HG03439 (cell line): ENCODE measurements around the gene PEX5.

ENCODE experiments used
- ATAC-seq: cut with Tn5 transposase; IDR thresholded peaks from one replicate; pipeline ENCODE4 v1.9.1; 2021; ENCODE audit warnings: mild to moderate bottlenecking, moderate library complexity; ENCODE audit not compliant: unreplicated experiment

Gene PEX5

DNA sequence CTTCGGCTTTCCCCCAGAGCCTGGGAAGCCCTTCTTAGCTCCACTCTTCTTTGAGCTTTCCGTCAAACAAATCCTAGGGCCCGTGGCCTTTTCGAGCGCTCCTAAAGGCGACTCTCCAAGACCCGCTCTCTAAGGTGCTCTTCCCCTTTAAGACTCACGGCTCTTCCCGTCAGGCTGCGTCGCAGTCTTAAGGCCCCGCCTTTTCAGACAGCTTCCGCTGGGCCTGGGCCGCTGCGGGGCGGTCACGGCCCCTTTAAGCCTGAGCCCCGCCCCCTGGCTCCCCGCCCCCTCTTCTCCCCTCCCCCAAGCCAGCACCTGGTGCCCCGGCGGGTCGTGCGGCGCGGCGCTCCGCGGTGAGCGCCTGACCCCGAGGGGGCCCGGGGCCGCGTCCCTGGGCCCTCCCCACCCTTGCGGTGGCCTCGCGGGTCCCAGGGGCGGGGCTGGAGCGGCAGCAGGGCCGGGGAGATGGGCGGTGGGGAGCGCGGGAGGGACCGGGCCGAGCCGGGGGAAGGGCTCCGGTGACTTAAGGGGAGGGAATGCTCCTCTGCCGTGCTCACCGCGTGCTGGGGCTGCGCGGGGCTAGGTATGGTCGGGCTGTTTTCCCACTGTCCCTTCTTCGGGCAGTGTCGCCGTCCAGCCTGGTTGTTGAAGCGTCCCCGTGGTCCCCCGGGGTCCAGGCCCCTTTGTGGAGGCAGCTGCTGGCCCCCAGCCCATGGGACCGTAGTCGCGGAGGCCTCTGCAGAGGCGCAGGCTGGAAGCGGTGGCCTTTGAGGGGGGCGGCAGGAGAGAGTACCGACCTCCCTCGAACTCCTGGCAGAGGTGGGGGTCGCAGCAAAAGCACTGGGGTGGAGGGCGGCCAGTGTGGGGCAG is at the start of gene PEX5:
PEX5 (plus strand) TSS at position 289 of the 870 bp plus-strand sequence. CDS start 692 bp downstream, outside the sequence.
- ATAC-seq, result peak; percentile 96

DNA sequence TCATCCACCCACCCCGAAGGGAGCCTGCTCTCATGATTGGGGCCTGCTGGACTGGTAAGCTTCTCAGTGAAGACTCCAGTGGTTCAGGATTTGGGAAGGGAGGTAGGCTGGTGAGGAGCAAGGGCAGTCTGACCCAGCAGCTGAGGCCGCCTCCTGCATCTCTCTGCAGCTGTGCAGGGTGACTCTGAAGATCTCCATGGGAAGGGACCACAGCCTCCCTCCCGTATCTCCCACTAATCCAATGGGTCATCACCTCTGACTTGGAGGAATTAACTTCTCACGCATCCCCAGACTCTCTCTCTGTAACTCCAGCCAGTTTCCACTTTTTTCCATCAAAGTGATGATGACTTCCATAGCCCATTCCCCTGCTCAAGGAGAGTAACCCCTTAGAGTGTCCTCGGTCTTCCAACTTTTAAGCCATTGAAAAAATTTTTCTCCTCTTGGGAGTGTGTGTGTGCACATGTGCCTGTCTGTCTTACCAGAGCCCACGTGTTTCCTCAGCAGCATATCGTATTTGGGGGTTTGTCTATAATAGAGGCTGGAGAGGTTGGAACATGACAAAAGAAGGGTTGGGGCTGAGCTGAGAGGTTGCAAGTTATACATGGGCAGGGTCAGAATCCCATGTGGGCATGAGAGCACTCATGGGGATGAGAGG is 48.0 kb upstream of the PEX5 start:
- no peak for ATAC-seq

DNA sequence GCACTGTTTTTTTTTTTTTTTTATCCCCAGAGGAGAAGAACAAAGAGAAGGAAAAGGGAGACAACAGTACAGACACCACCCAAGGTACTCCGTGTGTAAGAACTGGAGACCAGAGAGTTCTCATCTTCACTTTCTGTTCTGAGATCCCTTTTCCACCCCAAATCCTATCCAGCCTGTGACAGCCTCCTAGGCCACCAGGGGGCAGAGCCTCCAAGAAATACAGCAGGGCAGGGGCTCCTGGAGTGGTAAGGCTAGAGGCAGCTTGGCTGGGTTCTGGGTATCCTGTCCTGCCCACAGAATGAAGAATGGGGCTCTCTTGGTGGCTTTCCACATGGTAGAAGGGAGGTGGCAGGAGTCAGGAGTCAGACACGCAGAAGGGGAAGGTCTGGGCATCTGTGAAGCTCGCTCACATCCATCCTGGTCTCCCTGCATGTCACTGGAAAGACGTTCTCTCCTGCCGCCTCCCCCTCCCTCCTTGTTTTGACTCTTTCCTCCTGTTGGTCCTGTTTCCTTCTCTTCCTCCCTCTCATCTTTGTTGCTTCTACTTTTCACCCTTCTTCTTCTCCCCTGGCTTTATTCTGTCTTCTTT is 47.3 kb upstream of the PEX5 start:
- no peak for ATAC-seq

DNA sequence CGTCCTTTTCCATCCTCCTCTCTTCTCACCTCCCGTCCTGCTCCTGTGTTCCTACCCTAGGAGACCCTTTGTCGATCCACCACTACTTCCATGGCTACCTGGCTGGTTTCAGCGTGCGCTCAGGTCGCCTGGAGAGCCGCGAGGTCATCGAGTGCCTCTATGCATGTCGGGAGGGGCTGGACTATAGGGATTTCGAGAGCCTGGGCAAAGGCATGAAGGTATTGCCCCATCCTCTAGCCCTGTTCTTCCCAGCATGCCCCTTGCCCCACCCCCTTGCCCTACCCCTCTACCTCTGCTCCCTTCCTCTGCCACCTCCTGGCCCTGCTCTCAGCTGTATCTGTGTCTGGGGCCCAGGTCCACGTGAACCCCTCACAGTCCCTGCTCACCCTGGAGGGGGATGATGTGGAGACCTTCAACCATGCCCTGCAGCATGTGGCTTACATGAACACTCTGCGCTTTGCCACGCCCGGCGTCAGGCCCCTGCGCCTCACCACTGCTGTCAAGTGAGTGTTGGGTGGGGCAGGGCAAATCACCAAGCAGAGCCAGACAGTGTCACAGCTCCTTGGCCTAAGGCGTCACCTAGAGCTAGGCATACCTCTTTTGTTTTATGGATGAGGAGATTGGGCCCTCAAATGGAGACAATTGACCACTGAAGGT is 46.5 kb upstream of the PEX5 start:
- no peak for ATAC-seq

DNA sequence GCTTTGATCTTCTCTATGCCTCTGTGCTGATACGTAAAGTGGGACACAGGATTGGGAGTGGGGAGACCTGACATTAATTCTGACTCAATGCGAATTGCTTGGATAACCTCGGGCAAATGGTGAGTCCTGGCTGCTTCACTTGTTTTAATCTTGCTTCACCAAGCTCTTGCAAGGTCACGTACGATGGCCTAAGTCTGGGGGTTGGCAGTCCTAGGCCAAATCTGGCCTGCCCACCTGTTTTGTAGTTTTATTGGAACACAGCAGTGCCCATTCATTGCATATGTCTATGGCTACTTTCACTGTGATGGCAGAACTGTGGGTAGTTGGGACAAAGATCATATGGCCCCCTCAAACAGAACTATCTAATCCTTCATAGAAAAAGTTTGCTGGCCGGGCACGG is 45.9 kb upstream of the PEX5 start:
- no peak for ATAC-seq

DNA sequence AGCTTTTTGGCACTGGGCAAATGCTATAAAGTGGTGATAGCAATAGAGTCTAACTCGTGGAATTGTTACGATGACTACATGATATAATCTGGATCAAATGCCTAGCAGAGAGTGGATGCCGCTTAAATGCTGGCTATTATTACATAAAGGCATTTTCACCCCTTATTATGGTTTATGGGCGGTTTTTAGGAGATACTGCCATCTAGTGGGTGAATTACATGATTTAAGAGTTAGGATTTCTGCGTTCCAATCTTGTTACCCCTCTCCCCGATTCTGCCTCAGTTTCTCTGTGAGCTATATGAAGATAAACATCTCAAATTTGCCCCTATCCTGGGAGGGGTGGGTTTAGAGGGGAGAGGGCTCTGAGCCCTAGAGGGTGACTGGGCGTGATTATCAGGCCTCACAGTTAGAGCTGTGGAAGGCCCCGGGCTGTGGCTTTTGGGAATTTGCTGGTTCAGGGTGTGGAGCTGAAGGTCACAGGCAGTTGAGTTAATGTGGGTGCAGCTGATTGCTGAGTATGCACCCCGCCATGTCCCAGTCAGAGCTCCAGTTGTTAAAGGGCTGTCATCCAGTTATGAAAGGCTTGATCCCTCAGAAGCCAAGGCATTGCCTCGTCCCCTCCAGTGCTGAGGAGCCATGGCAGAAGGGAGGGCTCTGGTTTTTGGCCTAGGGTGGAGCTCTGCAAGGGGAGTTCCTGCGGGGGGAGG is 44.9 kb upstream of the PEX5 start:
- ATAC-seq, result no peak

DNA sequence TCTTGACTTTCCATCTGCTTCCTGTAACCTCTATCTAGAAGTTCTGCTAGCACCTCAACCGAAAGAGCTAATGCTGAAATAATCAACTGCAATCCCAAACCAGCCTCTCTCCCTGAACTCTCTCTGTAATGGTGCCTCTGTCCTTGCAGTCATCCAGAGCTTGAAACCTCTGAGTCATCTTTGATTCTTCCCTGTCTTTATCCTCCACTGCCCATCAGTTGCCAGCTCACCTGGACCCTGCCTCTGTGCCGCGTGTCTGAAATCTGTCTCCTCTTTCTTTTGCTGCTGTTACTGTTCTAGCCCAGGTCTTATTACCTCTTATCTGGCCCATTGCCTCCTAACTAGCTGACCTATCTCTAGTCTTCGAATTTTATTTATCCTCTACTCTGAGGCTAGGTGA is 43.8 kb upstream of the PEX5 start:
- ATAC-seq, result no peak

DNA sequence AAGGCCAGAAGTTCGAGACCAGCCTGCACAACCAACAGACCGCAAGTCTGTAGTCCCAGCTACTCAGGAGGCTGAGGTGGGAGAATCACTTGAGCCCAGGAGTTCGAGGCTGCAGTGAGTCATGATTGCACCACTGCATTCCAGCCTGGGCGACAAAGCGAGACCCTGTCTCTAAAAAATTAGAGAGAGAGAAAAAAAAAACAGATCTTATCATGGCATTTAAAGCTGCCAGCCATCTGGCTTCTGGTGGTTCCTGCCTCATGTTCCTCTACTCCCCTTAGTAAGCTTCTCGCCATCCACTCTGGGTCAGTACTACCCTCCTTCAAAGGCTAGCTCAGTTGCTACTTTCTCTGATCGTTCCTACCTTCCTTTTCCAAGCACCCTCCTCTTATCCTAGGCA is 43.3 kb upstream of the PEX5 start:
- ATAC-seq, result no peak

DNA sequence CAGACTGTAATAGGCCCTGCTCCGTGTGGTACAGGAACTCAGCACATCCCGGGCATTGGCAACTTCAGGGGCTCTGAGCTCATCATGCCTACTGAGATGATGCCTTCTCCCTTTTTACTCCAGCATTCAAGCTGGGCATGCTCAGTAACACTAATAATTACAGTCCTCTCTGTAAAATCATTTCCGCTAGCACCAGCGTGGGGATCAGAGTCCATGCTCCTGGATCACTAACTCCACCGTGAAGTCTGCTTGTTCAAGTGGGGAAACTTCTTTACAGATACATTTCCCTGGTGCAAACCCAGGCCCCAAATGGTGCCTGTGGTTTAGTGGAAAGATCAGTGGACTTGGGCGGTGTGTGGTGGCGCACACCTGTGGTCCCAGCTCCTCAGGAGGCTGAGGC is 42.6 kb upstream of the PEX5 start:
- ATAC-seq, result no peak

DNA sequence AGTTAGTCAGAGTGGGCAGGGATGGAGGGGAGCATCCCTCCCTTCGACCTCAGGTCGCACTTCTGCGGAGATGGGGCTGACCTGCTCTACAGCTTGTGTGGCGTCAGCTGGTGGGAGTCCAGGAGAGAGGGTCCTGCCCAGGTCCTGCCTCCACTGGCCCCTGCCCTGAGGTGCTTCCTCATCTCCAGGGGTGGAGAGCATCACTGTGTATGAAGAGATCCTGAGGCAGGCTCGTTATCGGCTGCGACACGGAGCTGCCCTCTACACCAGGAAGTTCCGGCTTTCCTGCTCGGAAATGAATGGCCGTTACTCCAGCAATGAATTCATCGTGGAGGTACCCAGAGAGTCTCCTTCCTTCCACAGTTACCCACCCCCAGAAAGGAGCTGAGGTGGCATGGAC is 39.1 kb upstream of the PEX5 start:
- ATAC-seq, result no peak

DNA sequence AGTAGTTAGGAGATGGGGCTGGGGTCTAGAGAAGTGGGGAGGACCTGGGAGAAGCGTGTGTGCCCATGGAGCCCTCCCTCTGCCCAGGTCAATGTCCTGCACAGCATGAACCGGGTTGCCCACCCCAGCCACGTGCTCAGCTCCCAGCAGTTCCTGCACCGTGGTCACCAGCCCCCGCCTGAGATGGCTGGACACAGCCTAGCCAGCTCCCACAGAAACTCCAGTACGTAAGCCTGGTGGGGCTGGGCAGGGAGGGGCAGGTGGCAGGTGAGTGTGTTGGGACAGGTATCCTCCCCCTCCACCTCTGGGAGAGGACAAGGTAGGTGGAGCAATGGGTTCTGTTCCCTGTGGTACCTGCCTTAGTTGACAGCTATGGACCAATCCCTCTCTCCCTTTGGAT is 38.6 kb upstream of the PEX5 start:
- no peak for ATAC-seq

DNA sequence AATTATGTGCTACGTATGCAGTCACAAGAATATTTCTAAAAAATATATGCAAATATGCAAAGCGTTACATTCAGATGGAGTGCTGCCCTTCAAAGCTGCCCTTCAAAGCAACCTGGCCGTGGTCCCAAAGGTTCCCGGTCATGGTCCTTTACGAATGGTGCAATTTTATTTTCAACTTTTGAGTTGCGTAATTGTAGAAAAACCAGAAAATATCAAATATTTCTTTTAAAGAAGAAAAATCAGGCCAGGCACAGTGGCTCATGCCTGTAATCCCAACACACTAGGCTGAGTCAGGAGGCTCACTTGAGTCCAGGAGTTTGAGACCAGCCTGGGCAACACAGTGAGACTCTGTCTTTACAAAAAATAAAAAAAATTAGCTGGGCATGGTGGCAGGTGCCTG is 38.0 kb upstream of the PEX5 start:
- ATAC-seq, result no peak

DNA sequence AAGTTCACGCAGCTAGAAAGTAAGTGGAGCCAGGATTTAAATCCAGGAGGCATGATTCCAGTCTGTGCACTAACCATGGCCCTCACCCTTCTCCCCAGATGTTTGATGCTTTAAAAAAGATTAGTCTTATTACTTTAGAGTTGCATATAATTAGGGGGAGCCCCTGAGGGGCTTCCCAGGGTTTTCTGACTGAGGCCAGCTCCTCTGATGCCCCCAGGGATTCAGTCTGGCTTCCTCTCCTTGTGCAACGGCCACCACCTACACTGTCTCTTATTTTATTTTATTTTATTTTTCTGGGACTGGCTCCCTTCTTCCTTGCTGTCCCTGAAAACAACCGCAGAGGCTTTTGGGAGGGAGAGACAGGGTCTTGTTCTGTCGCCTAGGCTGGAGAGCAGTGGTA is 36.7 kb upstream of the PEX5 start:
- no peak for ATAC-seq

DNA sequence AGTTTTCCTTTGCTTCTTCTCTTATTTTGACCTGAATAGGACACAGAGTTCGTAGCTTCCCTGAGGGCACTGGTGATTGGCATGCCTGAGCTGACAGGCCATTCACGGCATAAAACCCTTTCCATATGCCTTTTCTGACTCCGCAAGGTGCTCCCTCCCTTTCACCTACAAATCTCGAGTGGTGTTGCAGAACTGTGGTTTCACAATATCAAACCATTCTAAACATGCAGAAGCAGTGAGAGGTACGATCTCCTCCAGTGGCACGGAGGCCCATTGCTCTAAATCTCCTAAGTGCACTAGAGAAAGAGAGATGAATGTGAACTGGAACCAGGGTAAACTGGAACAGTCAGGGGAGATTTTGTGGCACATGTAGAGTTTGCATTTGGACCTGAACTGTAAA is 35.4 kb upstream of the PEX5 start:
- no peak for ATAC-seq

DNA sequence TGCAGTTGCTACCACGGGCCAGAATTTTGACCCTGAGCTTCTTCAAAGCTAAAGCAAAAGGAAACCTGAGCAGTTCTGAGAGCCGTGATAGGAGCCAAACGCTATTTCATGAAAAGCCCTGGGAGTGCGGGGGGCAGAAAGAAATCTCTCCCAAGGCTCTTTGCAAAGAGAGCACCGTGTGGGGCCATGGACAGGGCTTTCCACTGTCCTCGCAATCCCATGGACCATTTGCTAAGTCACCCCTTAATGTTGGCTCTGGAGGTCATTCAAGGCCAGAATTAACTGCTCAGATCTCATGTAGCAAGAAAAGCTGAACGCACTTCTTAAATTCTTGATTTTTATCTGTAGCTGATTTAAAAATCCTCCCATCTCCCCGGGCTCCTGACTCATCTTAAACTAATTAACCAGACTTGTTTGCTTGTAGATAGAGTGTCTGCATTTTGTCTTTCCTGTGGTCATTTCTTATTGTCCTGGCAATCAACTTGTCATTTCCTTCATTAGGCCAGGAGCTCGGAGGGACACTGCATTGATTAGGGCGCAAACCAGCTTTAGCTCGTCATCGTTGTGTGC is 34.5 kb upstream of the PEX5 start:
- ATAC-seq, result no peak

DNA sequence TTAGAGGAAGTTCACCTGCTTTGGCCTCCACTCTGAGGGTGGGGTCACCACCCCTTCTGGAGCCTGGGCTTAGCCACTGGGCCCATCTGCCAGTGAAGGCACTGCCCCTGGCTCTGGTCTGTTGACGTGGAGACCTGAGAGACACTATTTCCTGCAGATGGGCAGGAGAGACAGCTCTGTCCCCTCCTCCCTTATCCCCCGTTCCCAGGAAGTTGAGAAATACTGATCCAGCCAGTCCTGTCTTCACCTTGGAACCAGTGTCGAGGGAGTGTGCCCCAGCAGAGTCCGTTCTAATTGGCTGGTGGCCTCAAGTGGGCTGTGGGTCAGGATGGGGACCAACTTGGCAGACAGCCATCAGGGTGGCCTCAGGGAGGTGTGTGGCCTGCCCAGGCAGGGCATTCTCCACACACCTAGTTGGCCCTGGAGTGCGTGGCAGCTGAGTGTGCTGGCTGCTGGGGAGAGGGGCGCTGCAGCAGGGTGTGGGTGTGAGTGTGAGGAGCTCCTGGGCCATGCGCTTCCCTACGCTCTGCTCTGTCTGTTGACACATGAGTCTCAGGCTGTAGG is 33.9 kb upstream of the PEX5 start:
- no peak for ATAC-seq

DNA sequence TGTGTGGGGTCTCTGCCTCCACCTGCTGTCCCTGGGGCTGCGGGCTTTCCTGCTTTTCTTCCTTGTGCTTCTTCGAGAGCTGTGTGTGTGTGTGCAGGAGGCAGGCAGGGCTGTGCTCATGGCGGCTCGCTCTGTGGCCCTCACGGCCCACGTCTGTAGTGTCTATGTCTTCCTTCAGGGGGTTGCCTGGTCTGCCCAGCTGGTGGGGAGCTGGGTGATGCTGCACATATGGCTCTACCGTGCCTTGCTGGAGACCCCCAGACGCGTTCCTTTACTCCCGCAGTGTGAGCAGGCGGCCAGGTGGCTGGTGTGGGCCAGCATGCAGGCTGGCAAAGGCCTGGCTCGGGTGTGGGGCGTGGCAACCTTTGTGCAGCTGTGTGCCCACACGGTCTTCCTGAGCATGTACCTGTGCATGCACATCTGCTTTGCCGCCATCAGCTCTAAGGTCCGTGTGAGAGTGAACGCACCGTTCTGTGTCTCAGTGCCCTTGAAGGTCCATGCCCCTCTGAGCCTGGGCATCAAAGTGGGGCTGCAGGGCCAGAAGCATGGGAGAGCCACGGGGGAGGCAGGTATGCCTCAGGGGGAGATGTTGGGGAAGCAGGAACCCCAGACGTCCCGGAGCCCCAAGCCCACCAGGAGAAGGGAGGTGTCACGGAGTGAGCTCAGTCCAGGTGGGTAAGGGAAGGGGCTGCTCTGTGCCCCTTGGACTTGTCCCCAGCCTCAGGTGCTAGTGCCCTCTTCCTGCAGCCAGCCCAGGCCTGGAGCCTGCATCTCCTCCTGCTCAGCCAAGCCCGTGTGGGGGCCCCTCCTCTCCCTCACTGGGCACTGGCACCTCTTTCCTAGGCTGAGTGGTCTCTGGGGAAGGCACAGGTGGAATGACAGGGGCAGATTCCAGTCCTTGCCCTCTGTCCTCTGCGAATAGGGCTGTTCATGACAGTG is 33.0 kb upstream of the PEX5 start:
- ATAC-seq, result no peak

DNA sequence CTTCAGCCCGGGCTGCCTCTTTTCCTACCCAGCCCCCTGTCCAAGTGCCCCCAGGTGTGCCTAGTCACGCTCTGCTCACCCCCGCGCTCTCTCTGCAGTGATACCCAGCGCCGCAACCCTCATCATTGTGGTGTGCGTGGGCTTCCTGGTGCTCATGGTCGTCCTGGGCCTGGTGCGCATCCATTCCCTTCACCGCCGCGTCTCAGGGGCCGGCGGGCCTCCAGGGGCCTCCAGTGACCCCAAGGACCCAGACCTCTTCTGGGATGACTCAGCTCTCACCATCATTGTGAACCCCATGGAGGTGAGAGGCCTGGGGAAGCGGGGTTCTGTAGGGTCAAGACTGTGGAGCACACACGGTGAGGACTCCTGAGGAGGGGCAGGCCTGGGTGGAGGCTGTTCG is 32.1 kb upstream of the PEX5 start:
- ATAC-seq, result no peak
